ENCODE results near the gene CR1.

Gene CR1

DNA sequence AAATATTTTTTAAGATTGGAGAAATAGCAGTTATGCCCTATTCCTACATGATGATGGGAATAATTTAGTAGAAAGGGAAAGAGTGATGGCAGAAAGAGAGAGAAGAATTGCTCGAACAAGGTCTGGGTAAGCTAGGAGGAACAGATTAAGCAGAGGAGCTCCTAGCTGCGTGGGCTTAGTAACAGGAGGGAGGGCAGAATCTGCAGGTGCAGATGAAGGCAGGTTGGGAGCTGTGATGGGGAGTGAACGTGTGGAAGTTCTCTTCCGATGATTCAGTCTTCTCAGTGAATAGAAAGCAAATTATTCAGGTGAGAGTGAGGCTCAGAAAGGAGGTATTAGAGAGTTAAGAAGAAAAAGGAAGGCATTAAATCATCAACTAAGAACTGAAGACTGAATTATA is 8.3 kb upstream of the CR1 start:
- TF ChIP-seq GATA1 (IDR thresholded peaks at IDR 0.05; ENCODE audit: low read depth, low read length) (no peak), POLR2A (IDR thresholded peaks at IDR 0.05; ENCODE audit: low read length) (no peak)
- DNase-seq, result no peak

DNA sequence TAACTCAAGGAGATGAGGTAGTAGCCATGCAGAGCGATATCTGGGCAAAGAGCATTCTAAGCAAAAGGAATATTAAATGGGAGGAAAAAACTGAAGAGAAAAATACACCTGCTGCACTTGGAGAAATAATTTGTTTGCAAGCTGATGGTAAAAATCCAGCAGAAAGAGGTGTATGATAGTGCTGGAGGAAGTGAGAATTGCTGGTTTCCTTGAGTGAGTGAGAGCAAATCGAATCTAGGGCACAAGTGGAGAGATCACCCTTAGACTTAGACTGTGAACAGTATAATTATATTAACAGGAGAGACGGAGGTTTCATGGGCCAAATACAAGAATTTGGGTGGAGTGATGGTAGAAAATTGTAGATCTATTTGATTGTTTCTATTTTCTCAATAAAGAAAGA is 2.7 kb upstream of the CR1 start:
- no peak for TF ChIP-seq GATA1 (IDR thresholded peaks at IDR 0.05; ENCODE audit: low read depth, low read length)
- no peak for DNase-seq

DNA sequence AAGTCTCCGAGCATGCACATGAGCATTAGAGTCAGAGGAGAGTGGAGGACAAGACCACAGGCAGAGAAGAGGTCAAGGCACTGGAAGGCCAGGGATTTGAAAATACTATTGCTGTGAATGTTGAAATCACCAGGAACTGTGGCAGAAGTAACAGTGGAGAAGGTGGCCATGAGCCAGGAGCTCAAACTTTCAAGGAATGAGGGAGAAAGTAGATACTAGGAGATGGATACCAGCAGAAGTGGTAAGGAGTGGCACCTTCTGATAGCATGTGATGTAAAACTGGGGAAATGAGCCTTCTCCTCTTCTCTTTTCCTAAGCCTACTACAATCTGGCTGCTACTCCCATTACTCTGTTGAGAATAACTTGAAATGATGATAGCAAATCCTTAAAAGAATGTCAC is 1.8 kb upstream of the CR1 start:
- TF ChIP-seq GATA1 (IDR thresholded peaks at IDR 0.05; ENCODE audit: low read depth, low read length), result no peak
- no peak for TF ChIP-seq POLR2A (IDR thresholded peaks at IDR 0.05; ENCODE audit: low read length)
- no peak for DNase-seq

- peak; percentile 39 to 42 for DNase-seq
Measured at GRCh38 chr1:207495281-207495680, 676 bp upstream of the CR1 start.

DNA sequence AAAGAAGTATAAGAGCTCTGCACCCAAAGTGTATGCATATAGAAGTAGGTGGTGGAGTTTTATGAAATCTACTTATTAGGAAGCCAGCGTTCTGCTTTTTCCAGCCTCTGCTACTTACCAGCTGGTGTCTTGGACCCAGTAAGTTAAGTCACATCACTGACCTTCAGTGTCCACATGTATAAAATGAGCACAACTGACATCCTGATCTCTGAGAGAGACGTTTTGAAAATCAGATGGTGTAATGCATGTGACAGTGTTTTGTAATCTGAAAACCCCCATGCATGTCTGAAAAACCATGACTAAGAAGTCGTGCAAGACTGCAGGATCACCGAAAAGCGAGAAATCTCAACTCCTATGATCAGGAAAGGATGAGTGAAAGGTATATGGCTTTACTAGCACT is 2.0 kb downstream of the CR1 start:
- no peak for TF ChIP-seq POLR2A (IDR thresholded peaks at IDR 0.05; ENCODE audit: low read length)
- no peak for TF ChIP-seq GATA1 (IDR thresholded peaks at IDR 0.05; ENCODE audit: low read depth, low read length)

DNA sequence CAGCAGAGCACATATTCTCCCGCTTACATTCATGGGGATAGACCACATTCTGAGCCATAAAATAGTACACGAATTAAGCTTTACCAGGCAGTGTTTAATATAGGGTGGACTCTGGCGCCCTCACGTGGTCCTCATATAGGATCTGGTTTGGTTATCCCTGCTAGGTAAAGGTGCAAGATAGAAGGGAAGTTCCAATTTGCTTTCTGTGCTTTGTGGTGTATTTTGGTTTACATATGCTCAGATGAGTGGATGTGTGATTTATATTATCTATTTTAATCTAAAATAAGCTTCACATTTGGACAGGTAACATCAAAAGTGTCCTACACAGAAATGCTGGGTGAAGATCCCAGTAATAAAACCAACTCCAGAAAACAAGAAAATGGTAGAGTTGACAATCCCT is 3.6 kb downstream of the CR1 start:
- TF ChIP-seq POLR2A (IDR thresholded peaks at IDR 0.05; ENCODE audit: low read length) (no peak), GATA1 (IDR thresholded peaks at IDR 0.05; ENCODE audit: low read depth, low read length) (no peak)
- peak; percentile 84 to 91 for DNase-seq

More for the DNA sequence above, 2.0 kb downstream of the CR1 start:
- DNase-seq, result peak; percentile 27 to 42

DNA sequence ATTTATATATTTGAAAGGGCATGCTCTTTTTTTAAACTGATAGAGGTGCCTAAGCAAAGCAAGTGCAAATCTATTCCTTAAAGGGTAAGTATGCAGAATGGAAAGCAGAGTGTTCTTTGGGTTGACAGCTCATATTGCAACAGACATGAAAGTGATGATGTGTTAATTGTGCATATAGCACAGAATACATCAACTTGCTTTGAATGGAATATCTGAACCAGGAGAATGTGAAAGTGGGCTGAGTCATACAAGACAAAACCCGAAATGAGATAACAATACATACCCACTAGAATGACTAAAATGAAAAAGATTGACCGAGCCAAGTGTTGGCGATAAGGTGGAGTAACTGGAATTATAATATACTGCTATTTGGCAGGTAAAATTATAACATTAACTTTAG is 4.3 kb downstream of the CR1 start:
- TF ChIP-seq POLR2A (IDR thresholded peaks at IDR 0.05; ENCODE audit: low read length), result no peak
- TF ChIP-seq GATA1 (IDR thresholded peaks at IDR 0.05; ENCODE audit: low read depth, low read length), result no peak
- peak; percentile 36 to 50 for DNase-seq

GRCh38 chr1:207501071-207501470 is 5.1 kb downstream of the CR1 start:
- no peak for DNase-seq
- TF ChIP-seq GATA1 (IDR thresholded peaks at IDR 0.05; ENCODE audit: low read depth, low read length) (no peak), POLR2A (IDR thresholded peaks at IDR 0.05; ENCODE audit: low read length) (no peak)

DNA sequence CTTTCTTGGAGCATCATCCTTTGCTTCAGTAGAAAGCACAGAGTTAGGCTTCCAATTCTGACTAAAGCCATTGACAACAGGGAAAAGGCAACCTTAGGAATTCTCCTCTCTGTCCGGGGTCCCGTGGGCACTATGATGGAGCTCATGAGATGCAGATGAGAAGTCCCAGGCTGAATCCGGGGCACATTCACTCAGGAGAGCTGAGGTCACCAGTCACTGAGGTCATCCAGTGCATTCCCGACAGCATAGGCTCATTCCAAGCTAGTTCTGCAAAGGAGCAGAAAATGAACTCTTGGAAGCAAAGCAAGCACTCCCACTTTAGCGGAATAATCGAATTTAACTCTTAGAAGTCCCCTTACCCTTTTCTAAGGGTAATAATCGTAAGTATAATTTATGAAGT is 6.8 kb downstream of the CR1 start:
- no peak for TF ChIP-seq POLR2A (IDR thresholded peaks at IDR 0.05; ENCODE audit: low read length)
- no peak for TF ChIP-seq GATA1 (IDR thresholded peaks at IDR 0.05; ENCODE audit: low read depth, low read length)
- DNase-seq, result no peak

DNA sequence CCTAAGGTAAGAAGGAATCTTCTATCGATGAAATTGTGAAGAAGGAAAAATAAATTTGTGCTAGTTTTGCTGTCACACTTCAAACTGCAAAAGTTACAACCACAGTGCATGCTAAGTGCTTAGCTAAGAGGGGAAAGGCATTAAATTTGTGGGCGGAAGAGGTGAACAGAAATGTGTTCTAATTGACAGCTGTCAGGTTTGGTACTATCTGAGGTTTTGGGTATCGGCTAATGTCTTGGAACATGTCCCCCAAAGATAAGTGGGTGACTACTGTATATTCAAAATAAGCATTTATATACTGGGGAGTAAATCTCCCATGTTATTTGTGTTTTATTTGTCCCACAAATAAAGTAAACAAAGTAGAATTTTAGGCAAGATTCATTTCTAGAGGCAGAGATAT is 8.0 kb downstream of the CR1 start:
- TF ChIP-seq POLR2A (IDR thresholded peaks at IDR 0.05; ENCODE audit: low read length), result no peak
- DNase-seq, result peak; percentile 14 to 25

DNA sequence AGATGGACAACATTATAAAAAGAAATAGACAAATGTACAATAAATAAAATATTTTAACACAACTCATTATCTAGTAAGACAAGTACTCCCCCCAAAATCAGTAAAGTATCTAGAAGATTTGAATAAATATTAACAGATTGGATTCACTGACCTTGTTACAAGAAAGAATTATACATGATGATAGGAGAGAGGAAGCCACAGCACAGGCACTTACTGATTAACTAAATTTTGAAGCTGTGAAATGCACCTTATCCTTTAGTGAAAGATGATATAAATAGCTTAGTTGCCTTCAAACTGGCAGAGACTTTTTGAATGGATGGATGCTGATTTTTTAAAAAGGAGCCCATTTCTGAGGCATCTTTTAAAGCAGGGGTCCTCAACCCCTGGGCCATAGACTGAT is 8.5 kb downstream of the CR1 start:
- TF ChIP-seq GATA1 (IDR thresholded peaks at IDR 0.05; ENCODE audit: low read depth, low read length), result no peak
- TF ChIP-seq POLR2A (IDR thresholded peaks at IDR 0.05; ENCODE audit: low read length), result no peak
- no peak for DNase-seq

DNA sequence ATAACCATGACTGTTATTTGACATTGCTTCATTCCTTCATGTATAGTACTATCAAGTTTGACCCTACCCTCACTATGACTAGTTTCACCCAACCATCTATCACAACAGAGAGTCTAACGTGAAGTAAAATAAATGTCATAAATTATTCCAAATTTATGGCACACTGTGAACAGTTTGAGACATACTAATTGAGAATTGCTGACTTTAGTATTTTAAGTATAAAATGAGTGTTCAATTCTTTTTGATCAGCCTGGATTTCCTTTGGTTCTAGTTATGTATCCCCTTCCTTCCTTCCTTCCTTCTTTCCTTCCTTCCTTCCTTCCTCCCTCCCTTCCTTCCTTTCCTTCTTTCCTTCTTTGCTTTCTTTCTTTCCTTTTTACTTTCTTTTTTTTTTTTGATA is 14.5 kb downstream of the CR1 start:
- TF ChIP-seq GATA1 (IDR thresholded peaks at IDR 0.05; ENCODE audit: low read depth, low read length), result no peak
- no peak for TF ChIP-seq POLR2A (IDR thresholded peaks at IDR 0.05; ENCODE audit: low read length)
- DNase-seq, result no peak

- TF ChIP-seq GATA1 (IDR thresholded peaks at IDR 0.05; ENCODE audit: low read depth, low read length), result no peak
- no peak for TF ChIP-seq POLR2A (IDR thresholded peaks at IDR 0.05; ENCODE audit: low read length)
- no peak for DNase-seq
Measured at GRCh38 chr1:207514890-207515289, 18.9 kb downstream of the CR1 start.

DNA sequence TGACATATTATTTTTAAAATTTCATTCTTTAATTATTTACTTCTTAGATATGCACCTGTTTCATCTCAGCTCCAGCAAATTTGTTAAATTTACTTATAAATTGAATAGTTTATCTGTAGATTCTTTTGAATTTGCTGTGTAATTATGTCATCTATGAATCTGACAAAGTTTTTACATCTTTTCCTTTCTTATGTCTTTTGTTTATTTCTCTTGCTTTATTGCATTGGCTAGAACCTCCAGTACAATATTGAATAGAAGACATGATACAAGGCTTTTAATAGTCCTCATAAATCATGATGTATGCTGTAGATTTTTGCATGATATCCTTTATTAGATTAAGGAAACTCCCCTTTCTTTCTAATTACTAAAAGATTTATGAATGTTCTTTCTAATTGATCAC is 20.8 kb downstream of the CR1 start:
- TF ChIP-seq POLR2A (IDR thresholded peaks at IDR 0.05; ENCODE audit: low read length), result no peak
- TF ChIP-seq GATA1 (IDR thresholded peaks at IDR 0.05; ENCODE audit: low read depth, low read length), result no peak
- no peak for DNase-seq

DNA sequence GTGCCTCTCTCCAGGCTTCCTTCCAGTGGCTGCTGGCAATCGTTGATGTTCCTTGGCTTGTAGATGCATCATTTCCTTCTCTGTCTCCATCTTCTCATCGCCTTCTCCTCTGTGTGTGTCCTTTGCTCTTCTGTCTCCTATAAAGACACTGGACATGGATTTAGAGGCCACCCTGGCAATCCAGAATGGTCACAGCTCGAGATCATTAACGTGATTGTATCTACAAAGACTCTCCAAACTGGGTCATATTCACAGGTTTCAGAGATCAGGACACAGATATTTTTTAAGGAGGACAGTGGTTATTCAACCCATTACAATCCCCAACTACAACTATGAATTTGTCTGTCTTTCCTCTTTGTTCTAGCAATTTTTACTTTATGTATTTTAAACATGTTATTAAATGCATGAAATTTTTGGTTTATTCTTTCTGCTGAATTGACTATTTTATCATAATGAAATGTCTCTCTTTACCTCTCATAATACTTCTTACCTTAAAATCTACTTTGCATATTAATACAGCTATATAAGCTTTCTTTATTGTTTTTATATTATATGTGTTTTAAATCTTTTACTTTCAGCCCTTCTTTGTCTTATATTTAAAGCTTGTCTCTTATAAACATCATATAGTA is 22.8 kb downstream of the CR1 start:
- peak; percentile 9 to 42 for DNase-seq
- TF ChIP-seq POLR2A (IDR thresholded peaks at IDR 0.05; ENCODE audit: low read length), result no peak
- no peak for TF ChIP-seq GATA1 (IDR thresholded peaks at IDR 0.05; ENCODE audit: low read depth, low read length)
